ENCODE measurements around the gene CD2AP. TPM values are rescaled to one million over a fixed set of nuclear protein-coding genes. Genes with fewer than 3 reads are reported as not detected.
"Not testable (repeated sequence)": the region's sequence is repeated elsewhere in the genome, so short reads cannot be mapped to it uniquely, and the experiment has no call there.

Gene CD2AP
- total RNA-seq, 2 experiments from 2014 or later, result 26.3 to 27.1 TPM

- peaks cover 32% of the 10 kb centered on the region for H3K4me1 Mint-ChIP-seq
- H3K27ac Mint-ChIP-seq, result peak overlapping the region; percentile 82
- H3K9me3 Mint-ChIP-seq, result no peaks in the 10 kb centered on the region
- peak overlapping the region; percentile 99 for H3K4me3 Mint-ChIP-seq
- peaks cover 6% of the 10 kb centered on the region for H3K36me3 Mint-ChIP-seq (ENCODE audit: low read depth)
- peaks cover 9% of the 10 kb centered on the region for H3K27me3 Mint-ChIP-seq
- POLR2A ChIA-PET, result interaction anchor here (0.8 to 3.8 kb wide), 7 partner anchors 11 to 304 kb away, joined by 3 to 50 read pairs (median 5); no protein-coding TSS in a partner anchor
- CTCF ChIA-PET, result interaction anchor here (1.0 to 1.5 kb wide), 5 partner anchors 11 to 155 kb away, joined by 3 to 4 read pairs (median 3); no protein-coding TSS in a partner anchor
- no peak for DNase-seq
Observed at GRCh38 chr6:47476781-47477496, 650 bp upstream of the CD2AP start.

DNA sequence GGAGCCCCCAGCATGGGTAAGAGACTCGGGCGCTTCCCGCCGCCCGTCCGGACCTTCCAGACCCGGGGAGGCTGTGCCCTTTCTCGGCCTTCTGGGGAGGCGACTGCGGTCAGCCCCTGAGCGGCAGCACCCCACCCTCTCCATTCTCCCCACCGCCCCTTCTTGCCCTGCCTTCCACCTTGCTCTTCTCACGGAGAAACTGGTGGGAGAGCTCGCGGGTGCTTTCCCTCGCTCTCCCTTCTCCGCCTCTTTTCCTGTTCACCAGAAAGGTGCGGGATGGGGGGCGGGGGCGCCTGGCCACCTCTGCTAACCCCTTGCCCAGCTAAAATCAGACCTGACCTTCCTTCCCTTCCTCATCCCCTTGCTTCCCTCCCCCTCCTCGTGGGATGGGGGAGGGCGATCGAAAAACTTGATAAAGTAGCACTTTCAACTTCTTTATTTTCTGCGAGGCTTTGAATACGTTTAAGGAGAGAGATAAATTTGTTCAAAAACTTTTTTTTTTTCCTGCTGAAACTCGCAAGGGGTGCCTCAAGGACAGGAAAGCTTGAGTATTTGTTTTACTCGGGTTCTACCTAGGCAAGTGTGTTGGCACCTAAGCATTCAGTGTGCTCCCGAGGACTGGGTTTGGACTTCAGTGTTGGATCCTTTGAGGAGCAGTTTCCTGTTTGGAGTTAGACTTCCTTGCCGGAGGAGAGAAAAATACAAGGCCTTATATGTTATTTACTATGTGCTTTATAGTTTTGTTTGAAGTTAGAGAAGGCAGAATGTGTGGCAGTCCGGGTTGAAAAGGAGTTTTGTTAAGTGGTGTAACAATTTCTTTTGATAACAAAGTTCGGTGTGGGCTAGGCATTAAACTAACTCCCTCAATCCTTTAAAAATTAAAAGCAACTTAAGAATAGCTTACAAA is 897 bp downstream of the CD2AP start:
- no peak for DNase-seq
- peak overlapping the region; percentile 97 for H3K27ac Mint-ChIP-seq
- H3K36me3 Mint-ChIP-seq (ENCODE audit: low read depth), result peaks cover 6% of the 10 kb centered on the region
- peak overlapping the region; percentile 99 for H3K4me3 Mint-ChIP-seq
- H3K4me1 Mint-ChIP-seq, result peaks cover 40% of the 10 kb centered on the region
- H3K9me3 Mint-ChIP-seq, result no peaks in the 10 kb centered on the region
- POLR2A ChIA-PET, result interaction anchor here (0.6 to 3.8 kb wide), 8 partner anchors 10 to 116 kb away, joined by 3 to 50 read pairs (median 4); no protein-coding TSS in a partner anchor
- CTCF ChIA-PET, result interaction anchor here (0.5 to 1.3 kb wide), 7 partner anchors 9 to 153 kb away, joined by 3 to 4 read pairs (median 3); no protein-coding TSS in a partner anchor
- peaks cover 4% of the 10 kb centered on the region for H3K27me3 Mint-ChIP-seq

GRCh38 chr6:47479140-47479508 is 1.5 kb downstream of the CD2AP start:
- peaks cover 6% of the 10 kb centered on the region for H3K36me3 Mint-ChIP-seq (ENCODE audit: low read depth)
- POLR2A ChIA-PET, result interaction anchor here (1.9 to 3.8 kb wide), 2 partner anchors 64 to 116 kb away, joined by 4 to 50 read pairs; no protein-coding TSS in a partner anchor
- peaks cover 4% of the 10 kb centered on the region for H3K27me3 Mint-ChIP-seq
- CTCF ChIA-PET, result interaction anchor here (0.5 to 1.1 kb wide), 2 partner anchors 9 to 65 kb away, joined by 3 to 4 read pairs; no protein-coding TSS in a partner anchor
- H3K27ac Mint-ChIP-seq, result peak overlapping the region; percentile 97
- H3K4me3 Mint-ChIP-seq, result peak overlapping the region; percentile 99
- H3K9me3 Mint-ChIP-seq, result no peaks in the 10 kb centered on the region
- no peak for DNase-seq
- peaks cover 47% of the 10 kb centered on the region for H3K4me1 Mint-ChIP-seq

- DNase-seq, result no peak
- peaks cover 6% of the 10 kb centered on the region for H3K36me3 Mint-ChIP-seq (ENCODE audit: low read depth)
- H3K27me3 Mint-ChIP-seq, result peaks cover 4% of the 10 kb centered on the region
- H3K4me1 Mint-ChIP-seq, result peaks cover 51% of the 10 kb centered on the region
- CTCF ChIA-PET, result interaction anchor here (1.1 kb wide), 1 partner anchor 65 kb away, joined by 4 read pairs; no protein-coding TSS in a partner anchor
- POLR2A ChIA-PET, result interaction anchor here (1.9 to 3.8 kb wide), 2 partner anchors 64 to 115 kb away, joined by 4 to 50 read pairs; no protein-coding TSS in a partner anchor
- no peak overlapping the region for H3K4me3 Mint-ChIP-seq
- H3K27ac Mint-ChIP-seq, result no peak overlapping the region
- no peaks in the 10 kb centered on the region for H3K9me3 Mint-ChIP-seq
Observed at GRCh38 chr6:47479874-47480273, 2.3 kb downstream of the CD2AP start.

DNA sequence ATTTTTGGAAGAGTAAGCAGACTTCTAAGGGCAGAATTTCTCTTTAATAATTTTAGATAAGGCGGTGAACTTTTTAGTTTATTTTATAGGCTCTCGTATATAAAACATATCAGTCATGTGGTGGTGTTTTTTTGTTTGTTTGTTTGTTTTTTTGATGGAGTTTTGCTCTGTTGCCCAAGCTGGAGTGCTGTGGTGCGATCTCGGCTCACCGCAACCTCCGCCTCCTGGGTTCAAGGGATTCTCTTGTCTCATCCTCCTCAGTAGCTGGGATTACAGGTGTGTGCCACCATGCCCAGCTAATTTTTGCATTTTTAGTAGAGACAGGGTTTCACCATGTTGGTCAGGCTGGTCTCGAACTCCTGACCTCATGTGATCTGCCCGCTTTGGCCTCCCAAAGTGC is 3.6 kb downstream of the CD2AP start:
- DNase-seq; POLR2A ChIA-PET; H3K36me3 Mint-ChIP-seq (ENCODE audit: low read depth); CTCF ChIA-PET; H3K9me3 Mint-ChIP-seq; H3K27ac Mint-ChIP-seq; H3K4me3 Mint-ChIP-seq; H3K27me3 Mint-ChIP-seq: not testable (repeated sequence)
- H3K4me1 Mint-ChIP-seq, result peaks cover 51% of the 10 kb centered on the region

DNA sequence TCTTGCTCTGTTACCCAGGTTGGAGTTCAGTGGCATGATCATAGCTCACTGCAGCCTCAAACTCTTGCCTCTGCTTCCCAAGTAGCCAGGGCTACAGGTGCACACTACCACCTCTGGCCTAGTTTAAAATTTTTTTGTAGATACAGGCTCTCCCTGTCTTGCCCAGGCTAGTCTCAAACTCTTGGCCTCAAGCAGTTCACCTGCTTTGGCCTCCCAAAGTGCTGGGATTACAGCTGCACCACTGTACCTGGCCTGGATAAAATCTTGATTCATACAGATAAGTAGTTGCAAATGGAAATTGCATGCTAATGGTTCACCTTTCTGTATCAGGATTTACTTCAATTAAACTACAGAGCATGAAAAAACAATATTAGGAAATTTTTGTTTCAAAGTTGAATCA is 4.2 kb downstream of the CD2AP start:
- no peak for DNase-seq
- Mint-ChIP-seq H3K27me3 (peaks cover 1% of the 10 kb centered on the region), H3K4me1 (peaks cover 48% of the 10 kb centered on the region), H3K36me3 (ENCODE audit: low read depth) (peaks cover 6% of the 10 kb centered on the region), H3K27ac (no peak overlapping the region), H3K4me3 (no peak overlapping the region), H3K9me3 (no peaks in the 10 kb centered on the region)
- ChIA-PET CTCF (no interaction called here), POLR2A (no interaction called here)

DNA sequence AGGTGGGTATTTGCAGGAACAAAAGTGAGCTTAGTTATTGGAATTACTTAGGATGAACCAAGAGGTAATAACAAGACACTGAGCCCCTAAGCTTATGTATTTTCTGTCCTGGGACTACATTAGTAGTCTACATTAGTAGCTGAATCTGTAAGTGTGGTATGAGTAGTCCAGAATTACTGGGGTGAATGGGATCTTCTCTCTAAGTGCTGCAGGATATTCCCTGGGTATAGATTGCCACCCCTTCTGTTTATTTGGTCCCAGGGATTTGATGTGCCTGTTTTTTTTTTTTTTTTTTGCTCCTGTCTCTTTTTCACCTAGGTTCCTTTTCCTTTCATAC is 5.9 kb downstream of the CD2AP start:
- H3K27ac Mint-ChIP-seq, result no peak overlapping the region
- no peak overlapping the region for H3K4me3 Mint-ChIP-seq
- peaks cover 5% of the 10 kb centered on the region for H3K36me3 Mint-ChIP-seq (ENCODE audit: low read depth)
- no peak for DNase-seq
- peaks cover 45% of the 10 kb centered on the region for H3K4me1 Mint-ChIP-seq
- POLR2A ChIA-PET, result no interaction called here
- CTCF ChIA-PET, result interaction anchor here (1.2 kb wide), 1 partner anchor 16 kb away, joined by 3 read pairs; no protein-coding TSS in a partner anchor
- H3K9me3 Mint-ChIP-seq, result no peaks in the 10 kb centered on the region
- H3K27me3 Mint-ChIP-seq, result no peaks in the 10 kb centered on the region

DNA sequence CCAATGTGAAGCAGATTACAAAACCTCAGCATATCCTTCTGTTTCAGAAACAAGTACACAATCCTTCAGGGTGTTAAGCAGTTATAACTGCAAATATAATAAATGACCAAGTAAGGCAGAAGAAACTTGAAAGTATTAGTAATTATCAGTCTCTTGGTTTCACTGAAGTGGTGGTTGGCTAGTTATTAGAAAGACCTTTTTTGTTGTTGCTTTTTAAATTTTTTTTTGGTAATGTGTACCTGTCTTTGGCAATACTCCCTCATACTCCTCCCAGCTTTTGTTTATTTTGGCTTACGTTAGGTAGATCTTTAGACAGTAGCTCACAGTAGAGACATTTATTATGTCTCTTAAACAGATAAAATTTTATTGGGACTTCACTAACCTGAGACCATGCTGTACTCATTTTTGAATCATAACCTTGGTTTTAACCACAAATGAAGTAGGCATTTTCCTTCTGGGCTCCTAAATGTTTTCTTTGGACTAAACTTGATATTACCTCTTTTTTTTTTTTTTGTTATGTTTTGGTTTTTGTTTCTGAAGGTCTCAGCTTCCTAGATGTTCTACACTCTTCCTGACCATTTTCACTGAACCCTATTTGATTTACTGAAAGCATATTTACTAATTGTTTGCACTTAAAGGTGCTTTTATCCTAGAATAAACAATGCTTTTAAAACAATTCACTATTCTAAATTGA is 6.4 kb downstream of the CD2AP start:
- H3K4me3 Mint-ChIP-seq, result no peak overlapping the region

DNA sequence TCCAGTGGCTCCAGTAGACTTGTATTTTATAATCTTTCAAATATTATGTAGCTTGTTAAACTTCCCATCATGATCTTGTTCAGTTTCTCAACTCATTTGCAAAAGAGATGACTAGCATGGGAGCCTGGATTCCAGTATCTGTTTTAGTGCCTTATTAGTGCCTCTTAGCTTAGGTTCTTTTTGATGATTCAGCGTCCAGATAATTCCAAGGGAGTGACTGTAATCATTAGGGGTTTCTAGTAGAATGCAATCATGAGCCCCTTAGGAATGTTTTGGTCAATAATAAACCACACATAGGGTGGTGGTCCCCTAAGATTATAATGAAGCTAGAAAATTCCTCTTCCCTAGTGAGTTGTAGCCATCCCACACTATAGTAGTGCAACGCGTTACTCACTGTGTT is 7.0 kb downstream of the CD2AP start:
- peaks cover 35% of the 10 kb centered on the region for H3K4me1 Mint-ChIP-seq
- POLR2A ChIA-PET, result no interaction called here

More for the DNA sequence above, 6.4 kb downstream of the CD2AP start:
- Mint-ChIP-seq H3K27me3 (no peaks in the 10 kb centered on the region), H3K4me1 (peaks cover 41% of the 10 kb centered on the region), H3K9me3 (no peaks in the 10 kb centered on the region), H3K27ac (no peak overlapping the region), H3K36me3 (ENCODE audit: low read depth) (peaks cover 5% of the 10 kb centered on the region)
- POLR2A ChIA-PET, result no interaction called here
- CTCF ChIA-PET, result interaction anchor here (1.2 kb wide), 1 partner anchor 16 kb away, joined by 3 read pairs; no protein-coding TSS in a partner anchor
- no peak for DNase-seq

GRCh38 chr6:47485083-47485482 is 7.5 kb downstream of the CD2AP start:
- ChIA-PET POLR2A (no interaction called here), CTCF (no interaction called here)
- H3K27ac Mint-ChIP-seq, result no peak overlapping the region
- peaks cover 5% of the 10 kb centered on the region for H3K36me3 Mint-ChIP-seq (ENCODE audit: low read depth)
- H3K9me3 Mint-ChIP-seq, result no peaks in the 10 kb centered on the region
- peaks cover 31% of the 10 kb centered on the region for H3K4me1 Mint-ChIP-seq
- no peak for DNase-seq
- H3K4me3 Mint-ChIP-seq, result no peak overlapping the region
- no peaks in the 10 kb centered on the region for H3K27me3 Mint-ChIP-seq

More for the DNA sequence above, 7.0 kb downstream of the CD2AP start:
- no peaks in the 10 kb centered on the region for H3K27me3 Mint-ChIP-seq
- H3K27ac Mint-ChIP-seq, result no peak overlapping the region
- no peak for DNase-seq
- no peaks in the 10 kb centered on the region for H3K9me3 Mint-ChIP-seq
- CTCF ChIA-PET, result interaction anchor here (1.2 kb wide), 1 partner anchor 15 kb away, joined by 3 read pairs; no protein-coding TSS in a partner anchor
- no peak overlapping the region for H3K4me3 Mint-ChIP-seq
- H3K36me3 Mint-ChIP-seq (ENCODE audit: low read depth), result peaks cover 5% of the 10 kb centered on the region

GRCh38 chr6:47485491-47486135 is 8.0 kb downstream of the CD2AP start:
- Mint-ChIP-seq H3K9me3 (no peaks in the 10 kb centered on the region), H3K27ac (no peak overlapping the region)
- POLR2A ChIA-PET, result no interaction called here

GRCh38 chr6:47489995-47490394 is 12.4 kb downstream of the CD2AP start:
- Mint-ChIP-seq H3K27ac (no peak overlapping the region), H3K4me3 (no peak overlapping the region), H3K4me1 (no peaks in the 10 kb centered on the region), H3K27me3 (no peaks in the 10 kb centered on the region), H3K36me3 (ENCODE audit: low read depth) (peaks cover 2% of the 10 kb centered on the region), H3K9me3 (no peaks in the 10 kb centered on the region)
- ChIA-PET CTCF (no interaction called here), POLR2A (no interaction called here)
- DNase-seq, result no peak

More at GRCh38 chr6:47485491-47486135, 8.0 kb downstream of the CD2AP start:
- DNase-seq, result no peak
- Mint-ChIP-seq H3K36me3 (ENCODE audit: low read depth) (peaks cover 5% of the 10 kb centered on the region), H3K4me1 (peaks cover 26% of the 10 kb centered on the region), H3K27me3 (no peaks in the 10 kb centered on the region), H3K4me3 (no peak overlapping the region)
- CTCF ChIA-PET, result no interaction called here
